IMR-90 (cell line): ENCODE measurements around the gene HADHB. TPM values are rescaled to one million over a fixed set of nuclear protein-coding genes. Genes with fewer than 3 reads are reported as not detected.

Experiments
- ATAC-seq: fragments of 200-7000 bp; cut with Tn5 transposase; 2 replicates; pipeline ENCODE4 v1.9.1; 2020; ENCODE audit warnings: low read depth, mild to moderate bottlenecking, moderate library complexity
- BruUV-seq: library from RNA; stranded (reverse); fragments of 400-500 nt; replicated peaks from 2 replicates; lab custom pipeline; 2021; lab: Mats Ljungman, UMichigan
- CTCF ChIA-PET: fragments of 300-600 bp; formaldehyde crosslinking; extraction: SDS; loops from one replicate; lab custom pipeline; 2021; ENCODE audit warnings: antibody characterized with exemption; lab: Yijun Ruan, JAX
- POLR2A ChIA-PET: fragments of 300-600 bp; sonication (Branson Sonifier 250); formaldehyde crosslinking; loops from one replicate; lab custom pipeline; 2022; ENCODE audit warnings: antibody characterized with exemption; ENCODE audit not compliant: unreplicated experiment; lab: Charles Lee
- DNase-seq: peaks from one replicate; pipeline ENCODE4 v3.0.0; 2013
- H2AFZ ChIP-seq: replicated peaks from 2 replicates; pipeline ENCODE3; 2013; ENCODE audit warnings: low read length, mild to moderate bottlenecking; ENCODE audit not compliant: poor library complexity
- H2AK5ac ChIP-seq: 2 replicates; pipeline ENCODE4 v1.6.1; 2013; ENCODE audit warnings: low read depth, low read length, inconsistent platforms
- H2AK9ac ChIP-seq: replicated peaks from 2 replicates; pipeline ENCODE3; 2013; ENCODE audit warnings: mild to moderate bottlenecking, low read depth, low read length, moderate library complexity; ENCODE audit not compliant: poor library complexity
- H2BK120ac ChIP-seq: 2 replicates; pipeline ENCODE4 v1.6.1; 2013; ENCODE audit warnings: low read depth, low read length, inconsistent platforms
- H2BK15ac ChIP-seq: 3 replicates; pipeline ENCODE4 v1.6.1; 2013; ENCODE audit warnings: low read depth, low read length, inconsistent platforms
- H2BK20ac ChIP-seq: 2 replicates; pipeline ENCODE4 v1.6.1; 2013; ENCODE audit warnings: low read depth, mild to moderate bottlenecking, inconsistent platforms, low read length, moderate library complexity
- H2BK5ac ChIP-seq: 2 replicates; pipeline ENCODE4 v1.6.1; 2013; ENCODE audit warnings: mild to moderate bottlenecking, low read depth, low read length, inconsistent platforms; ENCODE audit not compliant: poor library complexity, severe bottlenecking
- H3K14ac ChIP-seq: replicated peaks from 2 replicates; pipeline ENCODE4 v1.6.1; 2013; ENCODE audit warnings: low read depth, low read length, inconsistent platforms
- H3K18ac ChIP-seq: 2 replicates; pipeline ENCODE4 v1.6.1; 2013; ENCODE audit warnings: low read depth, low read length, control low read depth
- H3K23ac ChIP-seq: 2 replicates; pipeline ENCODE4 v1.6.1; 2013; ENCODE audit warnings: low read depth, low read length, inconsistent platforms
- H3K27ac ChIP-seq: 2 replicates; pipeline ENCODE4 v1.5.1; 2013; ENCODE audit warnings: mild to moderate bottlenecking, control low read depth, low read length; ENCODE audit not compliant: insufficient read depth
- H3K27me3 ChIP-seq: 2 replicates; pipeline ENCODE4 v1.6.1; 2013; ENCODE audit warnings: low read length; ENCODE audit not compliant: control insufficient read depth, insufficient read depth
- H3K36me3 ChIP-seq: 2 replicates; pipeline ENCODE4 v1.6.1; 2013; ENCODE audit warnings: low read length, mixed read lengths; ENCODE audit not compliant: control insufficient read depth, insufficient read depth
- H3K4ac ChIP-seq: 2 replicates; pipeline ENCODE4 v1.6.1; 2013; ENCODE audit warnings: low read depth, low read length, inconsistent platforms
- H3K4me1 ChIP-seq: 2 replicates; pipeline ENCODE4 v1.6.1; 2013; ENCODE audit warnings: low read length, mixed read lengths; ENCODE audit not compliant: control insufficient read depth, insufficient read depth
- H3K4me2 ChIP-seq: 2 replicates; pipeline ENCODE4 v1.6.1; 2013; ENCODE audit warnings: low read depth, mild to moderate bottlenecking, control low read depth, low read length, moderate library complexity
- H3K4me3 ChIP-seq: 2 replicates; pipeline ENCODE4 v1.5.1; 2013; ENCODE audit warnings: low read depth, mild to moderate bottlenecking, control low read depth, low read length, moderate library complexity; ENCODE audit not compliant: insufficient read depth
- H3K56ac ChIP-seq: 2 replicates; pipeline ENCODE4 v1.6.1; 2013; ENCODE audit warnings: low read length, inconsistent platforms; ENCODE audit not compliant: insufficient read depth; ENCODE audit errors: extremely low read depth
- H3K79me1 ChIP-seq, 2 experiments: 2 replicates each; pipeline ENCODE4 v1.6.1; 2013; ENCODE audit warnings: low read length in 2 of 2, inconsistent platforms in 1 of 2, low read depth in 1 of 2
- H3K9ac ChIP-seq: 2 replicates; pipeline ENCODE4 v1.6.1; 2013; ENCODE audit warnings: low read depth, low read length, control low read depth
- H3K9me1 ChIP-seq: 2 replicates; pipeline ENCODE4 v1.6.1; 2013; ENCODE audit warnings: low read length, inconsistent platforms; ENCODE audit not compliant: insufficient read depth
- H3K9me3 ChIP-seq: 2 replicates; pipeline ENCODE4 v1.6.1; 2013; ENCODE audit warnings: low read length; ENCODE audit not compliant: control insufficient read depth, insufficient read depth
- H4K20me1 ChIP-seq: 2 replicates; pipeline ENCODE4 v1.6.1; 2013; ENCODE audit warnings: low read length, inconsistent platforms; ENCODE audit not compliant: insufficient read depth
- H4K5ac ChIP-seq: 2 replicates; pipeline ENCODE4 v1.6.1; 2013; ENCODE audit warnings: mild to moderate bottlenecking, low read depth, low read length, control low read depth
- H4K8ac ChIP-seq, 2 experiments: 2 replicates each; pipeline ENCODE4 v1.6.1; 2013; ENCODE audit warnings: low read depth in 2 of 2, low read length in 2 of 2, control low read depth in 1 of 2, inconsistent platforms in 1 of 2
- H4K91ac ChIP-seq: 2 replicates; pipeline ENCODE4 v1.6.1; 2013; ENCODE audit warnings: low read depth, low read length, inconsistent platforms; ENCODE audit not compliant: insufficient read depth
- ELK1 ChIP-seq: fragments of 150-350 bp; IDR thresholded peaks from 2 replicates; pipeline ENCODE4 v1.6.1; 2016; ENCODE audit warnings: low read depth, mild to moderate bottlenecking, low read length, moderate library complexity, borderline replicate concordance
- MAFK ChIP-seq: IDR thresholded peaks from 2 replicates; pipeline ENCODE4 v1.6.1; 2012; ENCODE audit warnings: low read depth, low read length, improper control_type of control experiment
- MXI1 ChIP-seq: IDR thresholded peaks from 2 replicates; pipeline ENCODE4 v1.6.1; 2012; ENCODE audit warnings: low read depth, mild to moderate bottlenecking, low read length, moderate library complexity, borderline replicate concordance
- NFE2L2 ChIP-seq: fragments of 150-350 bp; IDR thresholded peaks from 2 replicates; pipeline ENCODE4 v1.6.1; 2016; ENCODE audit warnings: low read depth, mild to moderate bottlenecking, low read length
- WGBS, 2 experiments: methylation state at CpG; one replicate each; pipeline versions ENCODE4 v1.1.5 to v1.1.7; 2013; ENCODE audit warnings: missing lambda C conversion rate in 2 of 2; ENCODE audit not compliant: insufficient read length in 1 of 2; ENCODE audit errors: extremely low coverage in 2 of 2; 5-methylcytosine and 5-hydroxymethylcytosine counted together
- dilution Hi-C: fragments of 300-500 bp; cut with HindIII; formaldehyde crosslinking; loops from one replicate; pipeline ENCODE4 v1.14.3; 2018; ENCODE audit warnings: low sequenced_read_pairs; ENCODE audit not compliant: unreplicated experiment
- in situ Hi-C: fragments of 300-500 bp; cut with MboI; formaldehyde crosslinking; loops from 3 replicates; pipeline ENCODE4 v1.14.3; 2019; ENCODE audit warnings: low sequenced_read_pairs, inconsistent platforms, mixed read lengths
- intact Hi-C: fragments of 100-400 bp; cut with micrococcal nuclease; formaldehyde crosslinking; loops from 2 replicates; pipeline ENCODE4 v1.10.0; 2022
- polyA plus RNA-seq, 3 experiments: library from polyadenylated mRNA; depleted of rRNA; stranded (reverse); fragments of >200 nt; gene quantifications; 2 replicates each; pipeline ENCODE4 v1.2.3, GENCODE V29; 2012; ENCODE audit warnings: low replicate concordance in 1 of 3
- total RNA-seq: library from RNA; depleted of rRNA; stranded (reverse); fragments of >200 nt; gene quantifications from 2 replicates; pipeline ENCODE4 v1.2.3, GENCODE V29; 2012

Gene HADHB
- total and polyA plus RNA-seq, 2 of the 4 experiments (the other 2 are of a cell fraction) = 67.9 to 79.8 TPM

- Histone ChIP-seq H2AFZ (no peak overlapping the region), H2AK9ac (no peak overlapping the region), H3K4ac (no peak overlapping the region), H3K18ac (no peak overlapping the region), H4K5ac (no peak overlapping the region), H4K91ac (no peak overlapping the region), H2AK5ac (no peak overlapping the region), H3K4me2 (no peak overlapping the region), H3K14ac (no peak overlapping the region), H2BK20ac (no peak overlapping the region), H3K36me3 (peaks cover 41% of the 10 kb centered on the region), H3K4me3 (no peak overlapping the region), H2BK5ac (no peak overlapping the region), H3K4me1 (no peaks in the 10 kb centered on the region), H3K23ac (no peak overlapping the region), H3K9me1 (0 out of 2 replicates have a peak, but pooled peaks cover 2% of the 10 kb centered on the region), H3K27me3 (no peaks in the 10 kb centered on the region), H3K27ac (no peak overlapping the region), H4K20me1 (no peaks in the 10 kb centered on the region), H3K79me1 (peaks cover under 1 to 6% of the 10 kb centered on the region in 2 experiments; a peak in 2 of 4 replicates), H3K56ac (no peak overlapping the region), H3K9ac (no peak overlapping the region), H4K8ac (no peak overlapping the region), H2BK120ac (no peak overlapping the region), H2BK15ac (no peak overlapping the region), H3K9me3 (peaks cover 3% of the 10 kb centered on the region; the same call in 1 of the 2 replicates)
- 100% methylated on average over 1 of the region's 1 CpG; no CpG with 5 or more reads in 1 of the 2 experiments for WGBS, 2 experiments
- dilution Hi-C loops (no loop called here), intact Hi-C loops (no loop called here), in situ Hi-C loops (no loop called here)
- CTCF ChIA-PET = no interaction called here
- DNase-seq = no peak
- TF ChIP-seq NFE2L2 = no peak
- no peak for TF ChIP-seq ELK1
- no peak for TF ChIP-seq MXI1
- no peak for TF ChIP-seq MAFK
- no TSS peak for BruUV-seq
- POLR2A ChIA-PET = no interaction called here
- no peak for ATAC-seq
These were observed 28.9 kb upstream of the HADHB start for GRCh38 chr2:26215833-26216232.
